ENCODE measurements around the gene SLC26A11. TPM values are rescaled to one million over a fixed set of nuclear protein-coding genes. Genes with fewer than 3 reads are reported as not detected.

Gene SLC26A11
- total RNA-seq, 2 experiments from 2014 or later: 46.5 to 50.9 TPM

DNA sequence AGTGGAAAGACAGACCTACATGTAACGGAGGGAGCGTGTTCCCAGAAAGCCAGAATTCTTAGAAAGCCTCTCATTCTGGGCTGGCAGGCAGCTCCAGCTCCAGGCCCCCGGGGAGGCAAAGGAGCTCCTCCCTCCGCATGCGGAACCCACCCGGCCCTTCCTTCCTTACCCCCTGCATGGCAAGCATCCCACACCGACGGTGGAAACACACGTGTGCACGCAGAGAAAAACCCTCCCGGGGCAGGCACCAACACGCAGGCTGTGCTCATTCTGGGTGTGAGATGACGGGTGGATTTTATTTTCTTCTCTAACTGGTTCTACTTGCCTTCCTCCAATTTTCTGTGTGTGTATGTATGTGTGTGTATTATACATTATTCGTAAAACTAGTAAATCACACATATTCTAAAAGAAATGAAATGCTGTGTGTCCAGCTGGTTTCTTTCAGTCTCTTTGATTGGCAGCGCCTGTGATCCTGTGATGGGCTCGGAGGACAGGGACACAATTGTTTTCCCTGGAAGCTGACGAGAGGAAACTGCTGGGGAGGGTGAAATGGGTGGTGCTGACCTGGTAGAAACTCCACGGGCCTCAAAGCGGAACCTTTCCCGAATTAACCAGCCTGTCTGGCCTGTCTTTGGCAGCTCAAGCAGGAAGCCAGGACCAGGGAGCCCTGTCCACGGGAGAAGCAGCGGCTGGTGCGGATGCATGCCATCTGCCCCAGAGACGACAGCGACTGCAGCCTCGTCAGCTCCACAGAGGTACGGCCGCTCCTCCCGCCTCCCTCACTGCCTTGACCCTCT, 28.2 kb upstream of the SLC26A11 start:
- Mint-ChIP-seq H3K36me3 (ENCODE audit: low read depth) (no peaks in the 10 kb centered on the region), H3K27ac (no peak overlapping the region), H3K9me3 (no peaks in the 10 kb centered on the region), H3K4me3 (no peak overlapping the region), H3K27me3 (peaks cover 8% of the 10 kb centered on the region), H3K4me1 (ENCODE audit: low read depth) (no peaks in the 10 kb centered on the region)
- Histone ChIP-seq H3K4me3 (ENCODE audit: low read length) (no peak overlapping the region), H3K4me1 (ENCODE audit: insufficient read depth, low read length) (peaks cover 4% of the 10 kb centered on the region), H3K36me3 (ENCODE audit: insufficient read depth, low read length) (no peaks in the 10 kb centered on the region), H3K27me3 (ENCODE audit: control insufficient read depth in 1 of 2, insufficient read depth in 2 of 2, low read length in 2 of 2) (no peaks in the 10 kb centered on the region), H3K27ac (ENCODE audit: low read depth in 1 of 2, low read length in 2 of 2) (no peak overlapping the region), H3K9me3 (ENCODE audit: control insufficient read depth in 1 of 2, insufficient read depth in 1 of 2, low read length in 2 of 2) (peaks cover 0 to 4% of the 10 kb centered on the region in 2 experiments)
- ChIA-PET POLR2A (no interaction called here), CTCF (no interaction called here)
- ATAC-seq (ENCODE audit: poor library complexity): no peak
- no peak for TF ChIP-seq CTCF (IDR thresholded peaks at IDR 0.05)
- intact Hi-C loops (cut with DNase I, micrococcal nuclease): loop anchor here in 1 of 2 experiments (5.0 kb wide), 1 partner anchor 175 kb away; no protein-coding TSS in a partner anchor
- no peak for DNase-seq

DNA sequence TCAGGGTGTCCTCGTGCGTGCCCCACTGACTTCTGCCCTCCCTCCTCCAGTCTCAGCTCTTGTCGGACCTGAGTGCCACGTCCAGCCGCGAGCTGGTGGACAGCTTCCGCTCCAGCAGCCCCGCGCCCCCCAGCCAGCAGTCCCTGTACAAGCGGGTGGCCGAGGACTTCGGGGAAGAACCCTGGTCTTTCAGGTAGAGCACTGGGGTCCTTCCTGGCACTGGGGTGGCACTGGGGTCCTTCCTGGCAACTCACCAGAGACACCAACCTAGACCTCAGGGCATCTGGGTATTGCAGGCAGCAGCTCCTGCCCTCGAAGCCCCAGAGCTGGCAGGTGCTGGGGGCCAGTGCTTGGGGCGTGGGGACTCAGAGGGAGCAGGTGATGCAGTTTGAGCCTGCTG, 25.1 kb upstream of the SLC26A11 start:
- H3K27me3 Mint-ChIP-seq: peaks cover 8% of the 10 kb centered on the region
- H3K36me3 Mint-ChIP-seq (ENCODE audit: low read depth): no peaks in the 10 kb centered on the region
- H3K27me3 ChIP-seq (ENCODE audit: control insufficient read depth in 1 of 2, insufficient read depth in 2 of 2, low read length in 2 of 2): no peaks in the 10 kb centered on the region
- H3K9me3 Mint-ChIP-seq: no peaks in the 10 kb centered on the region
- no peak overlapping the region for H3K27ac Mint-ChIP-seq
- H3K4me1 Mint-ChIP-seq (ENCODE audit: low read depth): no peaks in the 10 kb centered on the region
- POLR2A ChIA-PET: interaction anchor here (0.6 kb wide), 1 partner anchor 617 kb away, joined by 3 read pairs; no protein-coding TSS in a partner anchor
- peaks cover 4% of the 10 kb centered on the region for H3K4me1 ChIP-seq (ENCODE audit: insufficient read depth, low read length)
- intact Hi-C loops (cut with DNase I, micrococcal nuclease): loop anchor here in 1 of 2 experiments (5.0 kb wide), 1 partner anchor 167 kb away; no protein-coding TSS in a partner anchor
- CTCF ChIA-PET: interaction anchor here (2.0 to 2.3 kb wide), 2 partner anchors 57 to 76 kb away, joined by 7 to 14 read pairs; no protein-coding TSS in a partner anchor
- no peak overlapping the region for H3K4me3 ChIP-seq (ENCODE audit: low read length)
- no peak overlapping the region for H3K4me3 Mint-ChIP-seq
- H3K36me3 ChIP-seq (ENCODE audit: insufficient read depth, low read length): no peaks in the 10 kb centered on the region
- no peak overlapping the region for H3K27ac ChIP-seq (ENCODE audit: low read depth in 1 of 2, low read length in 2 of 2)
- ATAC-seq (ENCODE audit: poor library complexity): no peak
- peaks cover 0 to 4% of the 10 kb centered on the region in 2 experiments for H3K9me3 ChIP-seq (ENCODE audit: control insufficient read depth in 1 of 2, insufficient read depth in 1 of 2, low read length in 2 of 2)
- no peak for DNase-seq
- no peak for TF ChIP-seq CTCF (IDR thresholded peaks at IDR 0.05)

DNA sequence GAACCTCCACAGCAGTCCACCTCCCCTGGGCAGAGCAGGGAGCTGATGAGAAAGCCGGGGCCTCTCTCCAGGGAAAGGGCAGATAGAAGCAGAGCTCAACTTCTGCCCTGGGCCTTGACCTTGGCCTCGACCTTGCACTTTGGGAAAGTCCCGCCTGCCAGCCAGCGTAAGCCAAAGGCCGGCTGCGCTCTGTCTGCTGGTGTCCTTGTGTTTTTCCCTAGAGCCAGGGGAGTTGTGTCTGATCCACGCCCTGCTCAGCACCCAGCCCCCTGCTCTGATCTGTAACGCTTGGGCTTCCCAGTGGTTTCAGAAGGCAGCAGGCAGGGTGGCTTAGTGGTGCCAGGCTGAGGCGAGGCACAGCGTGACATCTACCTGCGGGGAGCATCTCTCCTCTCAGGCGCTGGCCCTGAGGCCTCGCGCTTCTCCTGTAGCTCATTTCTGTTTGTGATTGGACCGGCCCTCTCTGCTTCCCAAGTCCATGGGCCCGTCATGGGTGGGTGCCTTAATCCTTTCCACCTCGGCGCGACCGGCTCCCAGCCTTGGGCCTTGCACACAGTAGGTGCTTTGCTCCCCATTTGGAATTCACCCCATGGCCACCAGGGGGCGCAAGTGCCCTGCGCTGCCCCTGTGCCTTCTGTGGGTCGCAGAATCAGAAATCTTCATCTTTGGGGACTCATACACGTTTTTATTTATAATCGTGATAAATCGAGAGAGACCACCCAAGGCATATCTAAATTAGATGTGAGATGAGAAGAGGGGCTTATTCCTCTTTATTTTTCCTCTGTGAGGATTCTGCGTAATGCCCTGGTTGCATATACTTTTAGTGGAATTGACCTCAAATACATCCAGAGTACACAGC, 24.3 kb upstream of the SLC26A11 start:
- Mint-ChIP-seq H3K9me3 (no peaks in the 10 kb centered on the region), H3K4me1 (ENCODE audit: low read depth) (no peaks in the 10 kb centered on the region), H3K27me3 (peaks cover 8% of the 10 kb centered on the region), H3K4me3 (no peak overlapping the region), H3K36me3 (ENCODE audit: low read depth) (no peaks in the 10 kb centered on the region), H3K27ac (no peak overlapping the region)
- H3K9me3 ChIP-seq (ENCODE audit: control insufficient read depth in 1 of 2, insufficient read depth in 1 of 2, low read length in 2 of 2): peaks cover 0 to 4% of the 10 kb centered on the region in 2 experiments
- peak; percentile 99 for TF ChIP-seq CTCF (IDR thresholded peaks at IDR 0.05)
- H3K27me3 ChIP-seq (ENCODE audit: control insufficient read depth in 1 of 2, insufficient read depth in 2 of 2, low read length in 2 of 2): no peaks in the 10 kb centered on the region
- H3K36me3 ChIP-seq (ENCODE audit: insufficient read depth, low read length): no peaks in the 10 kb centered on the region
- no peak overlapping the region for H3K27ac ChIP-seq (ENCODE audit: low read depth in 1 of 2, low read length in 2 of 2)
- DNase-seq: peak; percentile 29 to 79 (median 59)
- intact Hi-C loops (cut with DNase I, micrococcal nuclease): loop anchor here (1.0 to 5.0 kb wide), 3 partner anchors 23 to 166 kb away; no protein-coding TSS in a partner anchor
- ChIA-PET CTCF (interaction anchor here (0.8 to 2.3 kb wide), 4 partner anchors 29 to 75 kb away, joined by 3 to 14 read pairs (median 5); partner anchors contain the start of gene EIF4A3), POLR2A (interaction anchor here (0.6 kb wide), 1 partner anchor 616 kb away, joined by 3 read pairs; no protein-coding TSS in a partner anchor)
- H3K4me1 ChIP-seq (ENCODE audit: insufficient read depth, low read length): peaks cover 4% of the 10 kb centered on the region
- peak; percentile 56 for ATAC-seq (ENCODE audit: poor library complexity)
- H3K4me3 ChIP-seq (ENCODE audit: low read length): no peak overlapping the region

Data from CD4-positive, alpha-beta T cell (primary cell).